BE2C (cell line): ENCODE data around the gene CCNY.
A peak's percentile ranks its signal among the peaks of the same experiment; 100 is the strongest.

Source experiments
- DNase-seq: peaks from one replicate; pipeline ENCODE4 v3.0.0-alpha.2; 2020
- H3K27me3 ChIP-seq: fragments of 250-450 bp; sonication (Bioruptor Pico); 2 replicates; pipeline ENCODE4 v1.5.1; 2020; ENCODE audit warnings: mild to moderate bottlenecking
- H3K36me3 ChIP-seq: fragments of 250-450 bp; sonication (Bioruptor Pico); 2 replicates; pipeline ENCODE4 v1.5.1; 2020; ENCODE audit warnings: mild to moderate bottlenecking
- H3K4me1 ChIP-seq: fragments of 250-450 bp; sonication (Bioruptor Pico); 2 replicates; pipeline ENCODE4 v1.5.1; 2020
- H3K4me3 ChIP-seq: 2 replicates; pipeline ENCODE4 v1.5.1; 2011; ENCODE audit warnings: low read depth, low read length
- H3K9me3 ChIP-seq: fragments of 250-450 bp; sonication (Bioruptor Pico); 2 replicates; pipeline ENCODE4 v1.5.1; 2020
- CTCF ChIP-seq: IDR thresholded peaks from 2 replicates; pipeline ENCODE4 v1.5.1; 2012; ENCODE audit warnings: mild to moderate bottlenecking, low read depth, low read length

CCNY gene

GRCh38 chr10:35592441-35592840 lies 256.1 kb downstream of the CCNY start:
- Histone ChIP-seq H3K27me3 (no peaks in the 10 kb centered on the region), H3K9me3 (no peaks in the 10 kb centered on the region), H3K4me1 (no peaks in the 10 kb centered on the region), H3K4me3 (no peak overlapping the region), H3K36me3 (no peaks in the 10 kb centered on the region)
- TF ChIP-seq CTCF, result no peak
- DNase-seq, result no peak

- Histone ChIP-seq H3K4me1 (no peaks in the 10 kb centered on the region), H3K27me3 (no peaks in the 10 kb centered on the region), H3K9me3 (no peaks in the 10 kb centered on the region), H3K4me3 (no peak overlapping the region), H3K36me3 (no peaks in the 10 kb centered on the region)
- no peak for DNase-seq
- no peak for TF ChIP-seq CTCF
Measured at GRCh38 chr10:35594115-35595079, 258.1 kb downstream of the CCNY start.

- H3K4me3 ChIP-seq, result no peak overlapping the region
- no peaks in the 10 kb centered on the region for H3K36me3 ChIP-seq
- H3K9me3 ChIP-seq, result no peaks in the 10 kb centered on the region
- no peaks in the 10 kb centered on the region for H3K27me3 ChIP-seq
- TF ChIP-seq CTCF, result no peak
- no peaks in the 10 kb centered on the region for H3K4me1 ChIP-seq
- DNase-seq, result no peak
Measured at GRCh38 chr10:35595106-35595505, 258.8 kb downstream of the CCNY start.

GRCh38 chr10:35598379-35598778 lies 262.1 kb downstream of the CCNY start:
- Histone ChIP-seq H3K4me1 (no peaks in the 10 kb centered on the region), H3K9me3 (no peaks in the 10 kb centered on the region), H3K4me3 (no peak overlapping the region), H3K36me3 (no peaks in the 10 kb centered on the region), H3K27me3 (no peaks in the 10 kb centered on the region)
- DNase-seq, result no peak
- TF ChIP-seq CTCF, result peak; percentile 60

- TF ChIP-seq CTCF, result peak; percentile 33
- peaks cover 4% of the 10 kb centered on the region for H3K27me3 ChIP-seq
- no peak for DNase-seq
- H3K4me1 ChIP-seq, result no peaks in the 10 kb centered on the region
- no peaks in the 10 kb centered on the region for H3K36me3 ChIP-seq
- H3K9me3 ChIP-seq, result no peaks in the 10 kb centered on the region
- H3K4me3 ChIP-seq, result no peak overlapping the region
Measured at GRCh38 chr10:35600193-35600592, 263.9 kb downstream of the CCNY start.

GRCh38 chr10:35605191-35605590 lies 268.9 kb downstream of the CCNY start, which contains the start of gene GJD4:
TSS of gene GJD4 (plus strand) at chr10:35605341. CDS start at chr10:35605568, 227 bp downstream.
- Histone ChIP-seq H3K4me3 (no peak within 1 kb of the TSS), H3K27me3 (peaks cover 21% of the 10 kb centered on the region), H3K4me1 (no peaks in the 10 kb centered on the region), H3K36me3 (no peaks in the 10 kb centered on the region), H3K9me3 (no peaks in the 10 kb centered on the region)
- DNase-seq, result no peak
- TF ChIP-seq CTCF, result no peak
